Neural progenitor cell (in vitro differentiated cells): ENCODE measurements around the gene RFFL. TPM values are rescaled to one million over a fixed set of nuclear protein-coding genes. Genes with fewer than 3 reads are reported as not detected.

Source experiments
- DNase-seq: peaks from one replicate; pipeline ENCODE4 v3.0.0-alpha.2; 2016; ENCODE audit warnings: low spot score
- H2AFZ ChIP-seq: fragments of 200-600 bp; sonication (generic); replicated peaks from 2 replicates; pipeline ENCODE4 v1.6.1; 2016; ENCODE audit warnings: antibody characterized with exemption
- H3F3A ChIP-seq: fragments of 200-600 bp; sonication (generic); 2 replicates; pipeline ENCODE4 v1.6.1; 2016; ENCODE audit warnings: antibody characterized with exemption, low read depth
- H3K27ac ChIP-seq: fragments of 200-600 bp; sonication (generic); 2 replicates; pipeline ENCODE4 v1.5.1; 2016; ENCODE audit warnings: mild to moderate bottlenecking
- H3K27me3 ChIP-seq: fragments of 200-600 bp; sonication (generic); 2 replicates; pipeline ENCODE4 v1.6.1; 2016; ENCODE audit warnings: mild to moderate bottlenecking, moderate library complexity
- H3K36me3 ChIP-seq: fragments of 200-600 bp; sonication (generic); 2 replicates; pipeline ENCODE4 v1.5.1; 2016
- H3K4me1 ChIP-seq: fragments of 200-600 bp; sonication (generic); 2 replicates; pipeline ENCODE4 v1.6.1; 2016; ENCODE audit warnings: mixed run types
- H3K4me2 ChIP-seq: fragments of 200-600 bp; sonication (generic); 2 replicates; pipeline ENCODE4 v1.6.1; 2016
- H3K4me3 ChIP-seq: fragments of 200-600 bp; sonication (generic); 2 replicates; pipeline ENCODE4 v1.5.1; 2016
- H3K79me2 ChIP-seq: fragments of 200-600 bp; sonication (generic); 2 replicates; pipeline ENCODE4 v1.6.1; 2016; ENCODE audit warnings: low read depth
- H3K9ac ChIP-seq: fragments of 200-600 bp; sonication (generic); 2 replicates; pipeline ENCODE4 v1.6.1; 2016
- H3K9me3 ChIP-seq: fragments of 200-600 bp; sonication (generic); 2 replicates; pipeline ENCODE4 v1.5.1; 2016; ENCODE audit warnings: low read depth
- H4K20me1 ChIP-seq: fragments of 200-600 bp; sonication (generic); 2 replicates; pipeline ENCODE4 v1.6.1; 2016; ENCODE audit warnings: low read depth
- H3K27ac Mint-ChIP-seq: 3 replicates; pipeline ENCODE4 v1.8.0; 2021; ENCODE audit warnings: mixed read lengths
- H3K27me3 Mint-ChIP-seq: 2 replicates; pipeline ENCODE4 v1.8.0; 2022; ENCODE audit warnings: low read depth, mild to moderate bottlenecking, inconsistent platforms, moderate library complexity, mixed read lengths; ENCODE audit not compliant: insufficient read depth
- H3K36me3 Mint-ChIP-seq: 3 replicates; pipeline ENCODE4 v1.8.0; 2021; ENCODE audit warnings: mixed read lengths
- H3K4me1 Mint-ChIP-seq: 3 replicates; pipeline ENCODE4 v1.8.0; 2021; ENCODE audit warnings: mixed read lengths
- H3K4me3 Mint-ChIP-seq: 3 replicates; pipeline ENCODE4 v1.8.0; 2021; ENCODE audit warnings: mild to moderate bottlenecking, moderate library complexity, mixed read lengths
- H3K9me3 Mint-ChIP-seq: 3 replicates; pipeline ENCODE4 v1.8.0; 2020; ENCODE audit warnings: mixed read lengths
- EZH2 ChIP-seq: fragments of 200-600 bp; sonication (generic); IDR thresholded peaks from 2 replicates; pipeline ENCODE4 v1.6.1; 2017; ENCODE audit warnings: antibody characterized with exemption, mild to moderate bottlenecking, moderate library complexity
- EZH2phosphoT487 ChIP-seq: fragments of 200-600 bp; sonication (generic); IDR thresholded peaks from 2 replicates; pipeline ENCODE4 v1.6.1; 2017; ENCODE audit warnings: antibody characterized with exemption
- total RNA-seq: library from RNA; depleted of rRNA; stranded (reverse); fragments of >200 nt; gene quantifications from 2 replicates; pipeline ENCODE4 v1.2.3, GENCODE V29; 2015; ENCODE audit warnings: low replicate concordance
- TF ChIP-seq, protein P1 (sequence below): fragments of 200-600 bp; sonication (generic); IDR thresholded peaks from 2 replicates; pipeline ENCODE4 v1.5.1; 2017; ENCODE audit warnings: antibody characterized with exemption, mild to moderate bottlenecking

The RFFL gene
- total RNA-seq, 1 donor from 2014 or later = 20.6 TPM

- H3K9me3 ChIP-seq = no peaks in the 10 kb centered on the region
- TF ChIP-seq EZH2phosphoT487 = no peak
- TF ChIP-seq, protein P1, sequence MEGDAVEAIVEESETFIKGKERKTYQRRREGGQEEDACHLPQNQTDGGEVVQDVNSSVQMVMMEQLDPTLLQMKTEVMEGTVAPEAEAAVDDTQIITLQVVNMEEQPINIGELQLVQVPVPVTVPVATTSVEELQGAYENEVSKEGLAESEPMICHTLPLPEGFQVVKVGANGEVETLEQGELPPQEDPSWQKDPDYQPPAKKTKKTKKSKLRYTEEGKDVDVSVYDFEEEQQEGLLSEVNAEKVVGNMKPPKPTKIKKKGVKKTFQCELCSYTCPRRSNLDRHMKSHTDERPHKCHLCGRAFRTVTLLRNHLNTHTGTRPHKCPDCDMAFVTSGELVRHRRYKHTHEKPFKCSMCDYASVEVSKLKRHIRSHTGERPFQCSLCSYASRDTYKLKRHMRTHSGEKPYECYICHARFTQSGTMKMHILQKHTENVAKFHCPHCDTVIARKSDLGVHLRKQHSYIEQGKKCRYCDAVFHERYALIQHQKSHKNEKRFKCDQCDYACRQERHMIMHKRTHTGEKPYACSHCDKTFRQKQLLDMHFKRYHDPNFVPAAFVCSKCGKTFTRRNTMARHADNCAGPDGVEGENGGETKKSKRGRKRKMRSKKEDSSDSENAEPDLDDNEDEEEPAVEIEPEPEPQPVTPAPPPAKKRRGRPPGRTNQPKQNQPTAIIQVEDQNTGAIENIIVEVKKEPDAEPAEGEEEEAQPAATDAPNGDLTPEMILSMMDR = no peak
- TF ChIP-seq EZH2 = no peak
- no peaks in the 10 kb centered on the region for H3K36me3 ChIP-seq
- Mint-ChIP-seq H3K36me3 (no peaks in the 10 kb centered on the region), H3K4me1 (peaks cover 10% of the 10 kb centered on the region), H3K27ac (no peak overlapping the region), H3K4me3 (no peak overlapping the region), H3K27me3 (no peaks in the 10 kb centered on the region), H3K9me3 (no peaks in the 10 kb centered on the region)
- H2AFZ ChIP-seq = no peak overlapping the region
- H3K4me3 ChIP-seq = no peak overlapping the region
- no peak overlapping the region for H3K4me2 ChIP-seq
- H3K79me2 ChIP-seq = no peaks in the 10 kb centered on the region
- H3K4me1 ChIP-seq = no peaks in the 10 kb centered on the region
- no peaks in the 10 kb centered on the region for H3K27me3 ChIP-seq
- no peak overlapping the region for H3K9ac ChIP-seq
- H3K27ac ChIP-seq = no peak overlapping the region
- no peaks in the 10 kb centered on the region for H4K20me1 ChIP-seq
- no peaks in the 10 kb centered on the region for H3F3A ChIP-seq
- DNase-seq = no peak
These were observed 10.6 kb upstream of the RFFL start for GRCh38 chr17:35073991-35074627.

- Histone ChIP-seq H3K36me3 (no peaks in the 10 kb centered on the region), H3K4me3 (no peak overlapping the region), H2AFZ (no peak overlapping the region), H3K79me2 (no peaks in the 10 kb centered on the region), H3K27me3 (no peaks in the 10 kb centered on the region), H3K9ac (no peak overlapping the region), H3F3A (no peaks in the 10 kb centered on the region), H3K4me2 (no peak overlapping the region), H3K27ac (no peak overlapping the region), H3K9me3 (no peaks in the 10 kb centered on the region), H4K20me1 (no peaks in the 10 kb centered on the region), H3K4me1 (no peaks in the 10 kb centered on the region)
- Mint-ChIP-seq H3K36me3 (no peaks in the 10 kb centered on the region), H3K4me1 (peaks cover 14% of the 10 kb centered on the region), H3K9me3 (no peaks in the 10 kb centered on the region), H3K27me3 (no peaks in the 10 kb centered on the region), H3K27ac (no peak overlapping the region), H3K4me3 (no peak overlapping the region)
- DNase-seq = no peak
- TF ChIP-seq EZH2phosphoT487 (no peak), EZH2 (no peak)
- TF ChIP-seq, protein P1 = no peak
These were observed 9.8 kb upstream of the RFFL start for GRCh38 chr17:35073183-35073790.

DNA sequence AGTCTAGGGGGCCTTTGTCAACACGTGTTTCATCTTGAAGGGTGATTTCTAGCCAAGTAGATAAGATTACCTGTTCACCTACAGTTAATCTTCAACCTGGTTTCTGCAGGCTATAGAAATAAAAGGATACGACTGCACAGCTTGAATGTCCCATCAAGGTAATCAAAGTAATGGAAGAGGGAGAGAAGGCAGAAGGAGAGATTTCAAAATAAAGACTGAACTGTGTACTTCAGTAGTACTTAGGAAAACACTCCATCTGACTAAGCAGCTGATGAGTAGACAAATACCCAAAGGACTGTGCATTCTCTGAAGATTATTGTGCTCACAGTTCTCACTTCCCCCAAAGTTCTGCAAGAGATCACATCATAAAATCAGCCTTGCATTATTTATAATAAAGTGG lies 5.8 kb upstream of the RFFL start:
- no peaks in the 10 kb centered on the region for H4K20me1 ChIP-seq
- no peaks in the 10 kb centered on the region for H3K79me2 ChIP-seq
- no peak overlapping the region for H3K4me3 Mint-ChIP-seq

More for the DNA sequence above, 5.8 kb upstream of the RFFL start:
- no peak overlapping the region for H3K4me3 ChIP-seq
- no peak for DNase-seq
- no peak overlapping the region for H3K4me2 ChIP-seq
- Mint-ChIP-seq H3K9me3 (no peaks in the 10 kb centered on the region), H3K36me3 (no peaks in the 10 kb centered on the region), H3K4me1 (peaks cover 13% of the 10 kb centered on the region), H3K27me3 (no peaks in the 10 kb centered on the region), H3K27ac (no peak overlapping the region)
- H3K9ac ChIP-seq = no peak overlapping the region
- H3K27me3 ChIP-seq = no peaks in the 10 kb centered on the region
- H3K4me1 ChIP-seq = peaks cover 8% of the 10 kb centered on the region
- H3K36me3 ChIP-seq = no peaks in the 10 kb centered on the region
- H3F3A ChIP-seq = peaks cover 9% of the 10 kb centered on the region
- TF ChIP-seq EZH2 (no peak), EZH2phosphoT487 (no peak)
- TF ChIP-seq, protein P1 = no peak
- H2AFZ ChIP-seq = no peak overlapping the region
- no peak overlapping the region for H3K27ac ChIP-seq
- H3K9me3 ChIP-seq = no peaks in the 10 kb centered on the region
